MM.1S (cell line): Measurements from ENCODE around the gene TTC34.

Experiments
- EZH2 ChIP-seq: fragments of 300-600 bp; sonication (generic); optimal IDR thresholded peaks from 2 replicates; pipeline ENCODE3; 2017; ENCODE audit warnings: low read depth, mild to moderate bottlenecking, antibody characterized with exemption, low read length, mixed read lengths
- TF ChIP-seq, protein P1 (sequence below): fragments of 300-600 bp; sonication (generic); IDR thresholded peaks from 2 replicates; pipeline ENCODE4 v1.5.1; 2016; ENCODE audit warnings: antibody characterized with exemption, low read length, mixed read lengths

DNA sequence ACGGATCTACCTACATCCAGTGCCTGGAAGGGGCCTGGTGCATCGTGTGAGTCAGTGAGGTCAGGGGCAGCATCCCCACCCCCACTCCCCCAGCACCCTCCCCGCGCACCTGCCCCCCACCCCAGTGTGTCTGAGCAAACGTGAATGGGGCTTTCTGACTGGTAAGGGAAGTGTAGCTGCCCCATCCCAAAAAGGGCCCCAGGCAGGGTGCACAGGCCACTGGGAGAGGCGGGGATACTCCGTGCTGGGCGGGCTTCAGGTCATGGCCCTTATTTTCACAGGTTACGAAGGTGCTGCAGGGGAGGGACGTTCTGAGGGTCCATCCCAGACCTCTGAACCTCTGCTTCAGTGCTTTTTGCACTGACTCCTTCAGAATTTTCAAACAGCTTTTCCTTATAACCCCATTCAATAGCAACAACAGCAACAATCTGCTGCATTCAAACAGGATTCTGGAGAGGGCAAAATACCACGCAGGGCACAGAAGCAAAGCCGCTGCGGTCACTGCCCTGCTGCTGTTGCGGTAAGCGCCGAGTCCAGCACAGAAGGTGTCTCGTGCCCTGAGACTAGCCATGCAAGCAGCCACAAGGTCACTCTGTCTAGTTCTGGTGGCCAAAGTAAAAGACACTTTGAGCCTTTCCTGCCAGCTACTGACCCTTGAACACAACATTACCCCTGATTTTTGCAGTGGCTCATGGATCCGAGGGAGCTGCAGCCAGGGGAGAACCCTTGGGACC is 10.3 kb downstream of the TTC34 start:
- TF ChIP-seq, protein P1, sequence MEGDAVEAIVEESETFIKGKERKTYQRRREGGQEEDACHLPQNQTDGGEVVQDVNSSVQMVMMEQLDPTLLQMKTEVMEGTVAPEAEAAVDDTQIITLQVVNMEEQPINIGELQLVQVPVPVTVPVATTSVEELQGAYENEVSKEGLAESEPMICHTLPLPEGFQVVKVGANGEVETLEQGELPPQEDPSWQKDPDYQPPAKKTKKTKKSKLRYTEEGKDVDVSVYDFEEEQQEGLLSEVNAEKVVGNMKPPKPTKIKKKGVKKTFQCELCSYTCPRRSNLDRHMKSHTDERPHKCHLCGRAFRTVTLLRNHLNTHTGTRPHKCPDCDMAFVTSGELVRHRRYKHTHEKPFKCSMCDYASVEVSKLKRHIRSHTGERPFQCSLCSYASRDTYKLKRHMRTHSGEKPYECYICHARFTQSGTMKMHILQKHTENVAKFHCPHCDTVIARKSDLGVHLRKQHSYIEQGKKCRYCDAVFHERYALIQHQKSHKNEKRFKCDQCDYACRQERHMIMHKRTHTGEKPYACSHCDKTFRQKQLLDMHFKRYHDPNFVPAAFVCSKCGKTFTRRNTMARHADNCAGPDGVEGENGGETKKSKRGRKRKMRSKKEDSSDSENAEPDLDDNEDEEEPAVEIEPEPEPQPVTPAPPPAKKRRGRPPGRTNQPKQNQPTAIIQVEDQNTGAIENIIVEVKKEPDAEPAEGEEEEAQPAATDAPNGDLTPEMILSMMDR = no peak
- TF ChIP-seq EZH2 = no peak
